Endothelial cell of umbilical vein (primary cell): ENCODE measurements around the gene LGALS7. TPM values are rescaled to one million over a fixed set of nuclear protein-coding genes. Genes with fewer than 3 reads are reported as not detected.

Experiments
- BruUV-seq: library from RNA; stranded (reverse); fragments of 400-500 nt; replicated peaks from 2 replicates; lab custom pipeline; 2021; lab: Mats Ljungman, UMichigan
- CTCF ChIA-PET: fragments of 300-600, 350-600 bp; sonication (Branson Sonifier 250); formaldehyde crosslinking; loops from one replicate; lab custom pipeline; 2021; ENCODE audit warnings: antibody characterized with exemption, inconsistent platforms; lab: Charles Lee
- POLR2A ChIA-PET: fragments of 300-600, 350-600 bp; sonication (Branson Sonifier 250); formaldehyde crosslinking; loops from one replicate; lab custom pipeline; 2021; ENCODE audit warnings: antibody characterized with exemption, inconsistent platforms; lab: Charles Lee
- DNase-seq: peaks from one replicate; pipeline ENCODE4 v3.0.0-alpha.2; 2011; ENCODE audit warnings: low read depth, low spot score
- FAIRE-seq: peaks from 2 replicates; lab custom pipeline; 2011; peaks lifted over from hg19 to GRCh38; lab: Jason Lieb, UNC
- H2AFZ ChIP-seq: 2 replicates; pipeline ENCODE4 v1.6.0; 2012; ENCODE audit warnings: low read depth, low read length, control low read depth, inconsistent platforms
- H3K27ac ChIP-seq: 2 replicates; pipeline ENCODE4 v1.5.1; 2011; ENCODE audit warnings: low read depth, mild to moderate bottlenecking, control low read depth, low read length, moderate library complexity; ENCODE audit not compliant: insufficient read depth
- H3K27me3 ChIP-seq, 2 experiments: 2 replicates each; pipeline versions ENCODE4 v1.6.0 to v1.6.1; 2011; ENCODE audit warnings: low read length in 2 of 2, mixed read lengths in 1 of 2; ENCODE audit not compliant: control insufficient read depth in 2 of 2, insufficient read depth in 2 of 2
- H3K36me3 ChIP-seq, 2 experiments: 2 replicates in 1 of 2; 3 replicates in 1 of 2; pipeline ENCODE4 v1.5.1; 2011; ENCODE audit warnings: low read length in 2 of 2, mild to moderate bottlenecking in 1 of 2, moderate library complexity in 1 of 2; ENCODE audit not compliant: control insufficient read depth in 2 of 2, insufficient read depth in 2 of 2; ENCODE audit errors: extremely low read depth in 1 of 2
- H3K4me1 ChIP-seq: 3 replicates; pipeline ENCODE4 v1.5.1; 2011; ENCODE audit warnings: mild to moderate bottlenecking, low read length; ENCODE audit not compliant: control insufficient read depth, insufficient read depth; ENCODE audit errors: extremely low read depth
- H3K4me2 ChIP-seq: 2 replicates; pipeline ENCODE4 v1.6.1; 2011; ENCODE audit warnings: low read length, control low read depth, mixed read lengths; ENCODE audit not compliant: insufficient read depth
- H3K4me3 ChIP-seq, 3 experiments: fragments of 200-600 bp in 1 of 3; sonication (generic), shearing (Covaris generic) in 1 of 3; replicated peaks in 1 of 3; 2 replicates each; pipeline ENCODE4 v1.5.1; 2011 to 2016; ENCODE audit warnings: control low read depth in 3 of 3, low read length in 3 of 3, mild to moderate bottlenecking in 2 of 3, inconsistent platforms in 1 of 3, low read depth in 1 of 3, moderate library complexity in 1 of 3; ENCODE audit not compliant: insufficient read depth in 1 of 3
- H3K79me2 ChIP-seq: 2 replicates; pipeline ENCODE4 v1.6.0; 2012; ENCODE audit warnings: low read length, inconsistent platforms; ENCODE audit not compliant: control insufficient read depth, insufficient read depth
- H3K9ac ChIP-seq: replicated peaks from 2 replicates; pipeline ENCODE3; 2011; ENCODE audit warnings: low read length, control low read depth; ENCODE audit not compliant: insufficient read depth; ENCODE audit errors: extremely low read depth
- H3K9me1 ChIP-seq: replicated peaks from 3 replicates; pipeline ENCODE4 v1.6.0; 2011; ENCODE audit warnings: mild to moderate bottlenecking, low read length; ENCODE audit not compliant: control insufficient read depth, insufficient read depth; ENCODE audit errors: extremely low read depth
- H3K9me3 ChIP-seq: replicated peaks from 2 replicates; pipeline ENCODE4 v1.5.1; 2012; ENCODE audit warnings: low read length, inconsistent platforms; ENCODE audit not compliant: control insufficient read depth, insufficient read depth
- H4K20me1 ChIP-seq: replicated peaks from 2 replicates; pipeline ENCODE3; 2011; ENCODE audit warnings: mild to moderate bottlenecking, low read length; ENCODE audit not compliant: control insufficient read depth, insufficient read depth; ENCODE audit errors: extremely low read depth
- CTCF ChIP-seq, 2 donors: IDR thresholded peaks; 1 replicate in 1 of 2; 2 replicates in 1 of 2; pipeline ENCODE4 v1.5.1; 2011; ENCODE audit warnings: low read length in 2 of 2, mild to moderate bottlenecking in 2 of 2, moderate library complexity in 2 of 2, control low read depth in 1 of 2, inconsistent platforms in 1 of 2, low read depth in 1 of 2; ENCODE audit not compliant: insufficient read depth in 1 of 2; ENCODE audit errors: extremely low read depth in 1 of 2
- EZH2 ChIP-seq: IDR thresholded peaks from 2 replicates; pipeline ENCODE4 v1.6.1; 2012; ENCODE audit warnings: borderline replicate concordance, low read depth, mild to moderate bottlenecking, moderate library complexity, low read length, inconsistent platforms; ENCODE audit not compliant: severe bottlenecking
- FOS ChIP-seq: IDR thresholded peaks from 2 replicates; pipeline ENCODE4 v1.6.1; 2011; ENCODE audit warnings: mild to moderate bottlenecking, low read length, moderate library complexity, borderline replicate concordance; ENCODE audit not compliant: insufficient read depth
- GATA2 ChIP-seq: IDR thresholded peaks from 2 replicates; pipeline ENCODE4 v1.7.0; 2011; ENCODE audit warnings: low read depth, mild to moderate bottlenecking, moderate library complexity, mixed read lengths, low read length; ENCODE audit not compliant: insufficient read length, insufficient read depth
- JUN ChIP-seq: IDR thresholded peaks from 2 replicates; pipeline ENCODE4 v1.6.1; 2011; ENCODE audit warnings: borderline replicate concordance, low read depth; ENCODE audit not compliant: insufficient read length, insufficient read depth
- MAX ChIP-seq: IDR thresholded peaks from 2 replicates; pipeline ENCODE4 v1.6.1; 2011; ENCODE audit not compliant: insufficient read depth, insufficient read length
- MYC ChIP-seq: IDR thresholded peaks from one replicate; pipeline ENCODE4 v1.6.1; 2011; ENCODE audit warnings: mild to moderate bottlenecking, low read depth, low read length
- POLR2A ChIP-seq: IDR thresholded peaks from 2 replicates; pipeline ENCODE4 v1.6.1; 2012; ENCODE audit warnings: low read depth, mild to moderate bottlenecking, control low read depth, low read length
- POLR2AphosphoS5 ChIP-seq: IDR thresholded peaks from 2 replicates; pipeline ENCODE4 v1.6.1; 2012; ENCODE audit warnings: low read depth, mild to moderate bottlenecking, control low read depth, low read length, moderate library complexity; ENCODE audit not compliant: insufficient read depth
- dilution Hi-C: fragments of 300-500 bp; cut with MboI; formaldehyde crosslinking; loops from one replicate; pipeline ENCODE4 v1.15.0; 2019; ENCODE audit warnings: low sequenced_read_pairs; ENCODE audit not compliant: extremely low pct_ligation_motif_present
- intact Hi-C: fragments of 100-400 bp; cut with micrococcal nuclease; formaldehyde crosslinking; loops from one replicate; pipeline ENCODE4 v1.10.0; 2022
- polyA plus RNA-seq, 4 experiments: library from polyadenylated mRNA; depleted of rRNA in 3 of 4; stranded (reverse) in 3 of 4; unstranded in 1 of 4; fragments of >200 nt; gene quantifications; 2 replicates each; pipeline versions ENCODE4 v1.2.1 to v1.2.3, GENCODE V29; 2011 to 2012; ENCODE audit warnings: missing spikeins in 1 of 4
- total RNA-seq: library from RNA; stranded (reverse); gene quantifications from 2 replicates; pipeline ENCODE4 v1.2.3, GENCODE V29; 2021

LGALS7 gene
- total and polyA plus RNA-seq, 2 donors (not counting 3 experiments of a cell fraction or from before 2014, with no cell fraction given): not detected

- Histone ChIP-seq H3K4me1 (no peaks in the 10 kb centered on the region), H3K4me3 (no peak overlapping the region), H3K9ac (no peak overlapping the region), H3K27ac (no peak overlapping the region), H3K4me2 (no peak overlapping the region), H3K9me1 (no peaks in the 10 kb centered on the region), H3K79me2 (no peaks in the 10 kb centered on the region), H3K36me3 (peaks cover 21 to 87% of the 10 kb centered on the region in 2 experiments), H3K9me3 (no peaks in the 10 kb centered on the region), H4K20me1 (no peaks in the 10 kb centered on the region), H2AFZ (no peak overlapping the region), H3K27me3 (no peaks in the 10 kb centered on the region)
- no TSS peak for BruUV-seq
- no peak for TF ChIP-seq POLR2AphosphoS5
- no peak for TF ChIP-seq JUN
- no peak for TF ChIP-seq FOS
- no peak for TF ChIP-seq CTCF (IDR thresholded peaks at IDR 0.05; ENCODE audit: extremely low read depth in 1 of 2, insufficient read depth in 1 of 2, low read depth in 1 of 2, low read length in 2 of 2)
- no peak for TF ChIP-seq EZH2
- no peak for TF ChIP-seq MAX
- no peak for TF ChIP-seq POLR2A
- no peak for TF ChIP-seq MYC
- no peak for TF ChIP-seq GATA2
- DNase-seq (no peak), FAIRE-seq (no peak)
- intact Hi-C loops: no loop called here
- ChIA-PET CTCF (no interaction called here), POLR2A (no interaction called here)
- dilution Hi-C loops: no loop called here
Measured at GRCh38 chr19:38721979-38722773, 51.1 kb downstream of the LGALS7 start.
